Measurements from ENCODE around the gene PACRG. TPM values are rescaled to one million over a fixed set of nuclear protein-coding genes. Genes with fewer than 3 reads are reported as not detected.

Gene PACRG
- total RNA-seq, 2 donors from 2014 or later, result 13.0 TPM; not detected in 1

GRCh38 chr6:163262080-163262479 lies 534.3 kb downstream of the PACRG start:
- TF ChIP-seq, protein P1, sequence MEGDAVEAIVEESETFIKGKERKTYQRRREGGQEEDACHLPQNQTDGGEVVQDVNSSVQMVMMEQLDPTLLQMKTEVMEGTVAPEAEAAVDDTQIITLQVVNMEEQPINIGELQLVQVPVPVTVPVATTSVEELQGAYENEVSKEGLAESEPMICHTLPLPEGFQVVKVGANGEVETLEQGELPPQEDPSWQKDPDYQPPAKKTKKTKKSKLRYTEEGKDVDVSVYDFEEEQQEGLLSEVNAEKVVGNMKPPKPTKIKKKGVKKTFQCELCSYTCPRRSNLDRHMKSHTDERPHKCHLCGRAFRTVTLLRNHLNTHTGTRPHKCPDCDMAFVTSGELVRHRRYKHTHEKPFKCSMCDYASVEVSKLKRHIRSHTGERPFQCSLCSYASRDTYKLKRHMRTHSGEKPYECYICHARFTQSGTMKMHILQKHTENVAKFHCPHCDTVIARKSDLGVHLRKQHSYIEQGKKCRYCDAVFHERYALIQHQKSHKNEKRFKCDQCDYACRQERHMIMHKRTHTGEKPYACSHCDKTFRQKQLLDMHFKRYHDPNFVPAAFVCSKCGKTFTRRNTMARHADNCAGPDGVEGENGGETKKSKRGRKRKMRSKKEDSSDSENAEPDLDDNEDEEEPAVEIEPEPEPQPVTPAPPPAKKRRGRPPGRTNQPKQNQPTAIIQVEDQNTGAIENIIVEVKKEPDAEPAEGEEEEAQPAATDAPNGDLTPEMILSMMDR (IDR thresholded peaks at IDR 0.05), result no peak
- Histone ChIP-seq H3K36me3 (no peaks in the 10 kb centered on the region), H3K27me3 (replicated peaks; ENCODE audit: insufficient read depth) (no peaks in the 10 kb centered on the region), H3K27ac (no peak overlapping the region), H3K4me1 (ENCODE audit: control insufficient read depth in 1 of 2, low read depth in 2 of 2) (peaks cover 5 to 21% of the 10 kb centered on the region in 2 donors), H3K4me3 (no peak overlapping the region), H3K9me3 (no peaks in the 10 kb centered on the region)
- ATAC-seq (ENCODE audit: insufficient number of reproducible peaks, low FRiP score, low read depth) (no peak), DNase-seq (ENCODE audit: low spot score) (no peak)

DNA sequence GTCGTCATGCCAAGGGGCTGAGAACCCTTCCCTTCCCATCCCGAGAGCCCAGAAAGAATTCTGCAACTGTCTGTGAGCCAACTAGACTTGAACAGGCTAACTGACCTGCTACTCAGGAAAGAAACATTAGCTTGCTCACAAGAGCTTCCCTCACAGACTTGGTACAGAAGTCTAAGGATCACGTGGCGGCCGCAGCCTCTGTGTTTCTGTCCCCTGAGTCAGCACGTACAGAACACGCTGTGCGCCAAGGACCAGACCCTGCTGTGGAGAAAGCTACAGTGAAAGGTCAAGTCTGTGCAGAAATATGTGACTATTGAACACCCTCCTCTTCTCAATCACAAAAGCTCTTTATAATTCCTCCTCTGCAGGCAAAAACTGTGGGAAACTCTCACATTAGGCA lies 535.4 kb downstream of the PACRG start:
- no peaks in the 10 kb centered on the region for H3K9me3 ChIP-seq
- DNase-seq (ENCODE audit: low spot score), result no peak
- H3K27me3 ChIP-seq (replicated peaks; ENCODE audit: insufficient read depth), result no peaks in the 10 kb centered on the region
- TF ChIP-seq, protein P1 (IDR thresholded peaks at IDR 0.05), result no peak
- no peak overlapping the region for H3K4me3 ChIP-seq
- ATAC-seq (ENCODE audit: insufficient number of reproducible peaks, low FRiP score, low read depth), result no peak
- no peaks in the 10 kb centered on the region for H3K36me3 ChIP-seq
- peaks cover 5 to 21% of the 10 kb centered on the region in 2 donors for H3K4me1 ChIP-seq (ENCODE audit: control insufficient read depth in 1 of 2, low read depth in 2 of 2)
- H3K27ac ChIP-seq, result no peak overlapping the region

GRCh38 chr6:163263998-163264661 lies 536.4 kb downstream of the PACRG start:
- H3K4me1 ChIP-seq (ENCODE audit: control insufficient read depth in 1 of 2, low read depth in 2 of 2), result peaks cover 5 to 21% of the 10 kb centered on the region in 2 donors
- TF ChIP-seq, protein P1 (IDR thresholded peaks at IDR 0.05), result no peak

GRCh38 chr6:163264662-163265035 lies 536.9 kb downstream of the PACRG start:
- H3K27me3 ChIP-seq (replicated peaks; ENCODE audit: insufficient read depth), result no peaks in the 10 kb centered on the region
- DNase-seq (ENCODE audit: low spot score) (no peak), ATAC-seq (ENCODE audit: insufficient number of reproducible peaks, low FRiP score, low read depth) (no peak)
- no peaks in the 10 kb centered on the region for H3K9me3 ChIP-seq
- TF ChIP-seq, protein P1 (IDR thresholded peaks at IDR 0.05), result no peak
- H3K4me1 ChIP-seq (ENCODE audit: control insufficient read depth in 1 of 2, low read depth in 2 of 2), result peaks cover 5 to 19% of the 10 kb centered on the region in 2 donors
- H3K4me3 ChIP-seq, result no peak overlapping the region
- H3K27ac ChIP-seq, result no peak overlapping the region
- H3K36me3 ChIP-seq, result no peaks in the 10 kb centered on the region

More at GRCh38 chr6:163263998-163264661, 536.4 kb downstream of the PACRG start:
- Histone ChIP-seq H3K36me3 (no peaks in the 10 kb centered on the region), H3K27me3 (replicated peaks; ENCODE audit: insufficient read depth) (no peaks in the 10 kb centered on the region), H3K9me3 (no peaks in the 10 kb centered on the region), H3K27ac (no peak overlapping the region), H3K4me3 (no peak overlapping the region)
- no peak for ATAC-seq (ENCODE audit: insufficient number of reproducible peaks, low FRiP score, low read depth)
- DNase-seq (ENCODE audit: low spot score), result no peak

DNA sequence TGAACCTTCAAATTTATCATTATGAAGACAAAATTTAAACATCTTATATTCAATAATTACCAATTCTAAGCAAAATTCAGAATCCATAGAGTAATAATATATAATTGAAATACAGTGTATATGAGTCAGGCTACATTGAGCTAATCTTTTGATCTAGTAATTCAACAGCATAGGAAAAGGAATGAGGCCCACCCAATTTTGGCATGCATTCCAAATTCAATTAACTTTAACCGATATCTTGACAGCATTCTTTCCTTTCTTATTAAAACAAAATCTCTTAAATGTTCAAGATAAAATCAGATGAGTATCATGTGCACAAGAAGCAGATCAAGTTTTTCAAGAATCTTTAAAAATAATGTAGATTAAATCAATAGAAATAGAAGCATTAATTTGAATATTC lies 553.9 kb downstream of the PACRG start:
- no peaks in the 10 kb centered on the region for H3K4me1 ChIP-seq (ENCODE audit: control insufficient read depth in 1 of 2, low read depth in 2 of 2)

More for the DNA sequence above, 553.9 kb downstream of the PACRG start:
- no peak overlapping the region for H3K4me3 ChIP-seq
- H3K9me3 ChIP-seq, result no peaks in the 10 kb centered on the region
- TF ChIP-seq, protein P1 (IDR thresholded peaks at IDR 0.05), result no peak
- ATAC-seq (ENCODE audit: insufficient number of reproducible peaks, low FRiP score, low read depth) (no peak), DNase-seq (ENCODE audit: low spot score) (no peak)
- H3K36me3 ChIP-seq, result no peaks in the 10 kb centered on the region
- no peak overlapping the region for H3K27ac ChIP-seq
- H3K27me3 ChIP-seq (replicated peaks; ENCODE audit: insufficient read depth), result no peaks in the 10 kb centered on the region

Data from thoracic aorta (tissue), 2 donors.